Motor neuron (in vitro differentiated cells): Measurements from ENCODE around the gene KRTAP4-2. TPM values are rescaled to one million over a fixed set of nuclear protein-coding genes. Genes with fewer than 3 reads are reported as not detected.

Experiments
- total RNA-seq, 8 experiments: library from RNA; unstranded; fragments of 300-600 nt; gene quantifications; 2 replicates each; pipeline versions ENCODE4 v1.2.3 to v1.2.4, GENCODE V29; 2022

KRTAP4-2 gene
- total RNA-seq, 8 experiments from 2014 or later: not detected

Other genes with a start within 250 kb of the KRTAP4-2 start
- gene KRT23, start 240.6 kb downstream of the KRTAP4-2 start, total RNA-seq: 1 to 10 TPM in 1 of 8 experiments, under 1 TPM in 2, not detected in 5; 0.36 to 1.2 (median 0.66) TPM
- gene KRT39, start 211.3 kb downstream of the KRTAP4-2 start, total RNA-seq: under 1 TPM in 1 of 8 experiments, not detected in 7; 0.59 TPM
- gene KRT40, start 193.9 kb downstream of the KRTAP4-2 start, total RNA-seq: under 1 TPM in 1 of 8 experiments, not detected in 7; 0.19 TPM
- gene KRTAP3-3, start 184.1 kb downstream of the KRTAP4-2 start, total RNA-seq: under 1 TPM in 2 of 8 experiments, not detected in 6; 0.33 to 0.47 TPM
- gene KRTAP3-2, start 178.3 kb downstream of the KRTAP4-2 start, total RNA-seq: 1 to 10 TPM in 1 of 8 experiments, under 1 TPM in 1, not detected in 6; 0.47 to 1.0 TPM
- not detected for gene KRTAP3-1, start 169.1 kb downstream of the KRTAP4-2 start, total RNA-seq
- gene KRTAP1-5, start 151.0 kb downstream of the KRTAP4-2 start, total RNA-seq: not detected
- not detected for gene KRTAP1-4, start 148.0 kb downstream of the KRTAP4-2 start, total RNA-seq
- gene KRTAP1-3, start 143.3 kb downstream of the KRTAP4-2 start, total RNA-seq: under 1 TPM in 4 of 8 experiments, not detected in 4; 0.25 to 0.56 (median 0.46) TPM
- not detected for gene KRTAP1-1, start 136.8 kb downstream of the KRTAP4-2 start, total RNA-seq
- under 1 TPM in 1 of 8 experiments, not detected in 7; 0.71 TPM for gene KRTAP2-1, start 130.9 kb downstream of the KRTAP4-2 start, total RNA-seq
- not detected for gene KRTAP2-2, start 123.0 kb downstream of the KRTAP4-2 start, total RNA-seq
- gene KRTAP2-3, start 118.1 kb downstream of the KRTAP4-2 start, total RNA-seq: under 1 TPM in 1 of 8 experiments, not detected in 7; 0.33 TPM
- gene KRTAP2-4, start 112.3 kb downstream of the KRTAP4-2 start, total RNA-seq: not detected
- gene KRTAP4-7, start 94.1 kb downstream of the KRTAP4-2 start, total RNA-seq: under 1 TPM in 1 of 8 experiments, not detected in 7; 0.52 TPM
- under 1 TPM in 2 of 8 experiments, not detected in 6; 0.25 to 0.33 TPM for gene KRTAP4-8, start 80.1 kb downstream of the KRTAP4-2 start, total RNA-seq
- gene KRTAP4-16, start 76.0 kb downstream of the KRTAP4-2 start, total RNA-seq: under 1 TPM in 1 of 8 experiments, not detected in 7; 0.47 TPM
- under 1 TPM in 3 of 8 experiments, not detected in 5; 0.33 to 0.41 (median 0.38) TPM for gene KRTAP4-9, start 72.8 kb downstream of the KRTAP4-2 start, total RNA-seq
- gene KRTAP4-11, start 59.8 kb downstream of the KRTAP4-2 start, total RNA-seq: under 1 TPM in 2 of 8 experiments, not detected in 6; 0.18 to 0.38 TPM
- gene KRTAP4-12, start 54.0 kb downstream of the KRTAP4-2 start, total RNA-seq: under 1 TPM in 2 of 8 experiments, not detected in 6; 0.38 to 0.41 TPM
- under 1 TPM in 2 of 8 experiments, not detected in 6; 0.17 to 0.47 TPM for gene KRTAP4-6, start 37.7 kb downstream of the KRTAP4-2 start, total RNA-seq
- not detected for gene KRTAP4-5, start 28.4 kb downstream of the KRTAP4-2 start, total RNA-seq
- under 1 TPM in 1 of 8 experiments, not detected in 7; 0.18 TPM for gene KRTAP4-4, start 17.5 kb downstream of the KRTAP4-2 start, total RNA-seq
- not detected for gene KRTAP4-3, start 10.0 kb downstream of the KRTAP4-2 start, total RNA-seq
- not detected for gene KRTAP4-1, start 6.7 kb upstream of the KRTAP4-2 start, total RNA-seq
- gene KRTAP9-1, start 11.7 kb upstream of the KRTAP4-2 start, total RNA-seq: not detected
- gene KRTAP9-2, start 48.4 kb upstream of the KRTAP4-2 start, total RNA-seq: under 1 TPM in 1 of 8 experiments, not detected in 7; 0.85 TPM
- gene KRTAP9-3, start 54.2 kb upstream of the KRTAP4-2 start, total RNA-seq: under 1 TPM in 1 of 8 experiments, not detected in 7; 0.21 TPM
- gene KRTAP9-8, start 59.8 kb upstream of the KRTAP4-2 start, total RNA-seq: not detected
- not detected for gene KRTAP9-4, start 71.5 kb upstream of the KRTAP4-2 start, total RNA-seq
- under 1 TPM in 1 of 8 experiments, not detected in 7; 0.28 TPM for gene KRTAP9-9, start 77.2 kb upstream of the KRTAP4-2 start, total RNA-seq
- gene KRTAP9-6, start 87.2 kb upstream of the KRTAP4-2 start, total RNA-seq: not detected
- gene KRTAP9-7, start 97.5 kb upstream of the KRTAP4-2 start, total RNA-seq: under 1 TPM in 1 of 8 experiments, not detected in 7; 0.45 TPM
- gene KRTAP29-1, start 124.6 kb upstream of the KRTAP4-2 start, total RNA-seq: under 1 TPM in 1 of 8 experiments, not detected in 7; 0.57 TPM
- under 1 TPM in 4 of 8 experiments, not detected in 4; 0.17 to 1.00 (median 0.27) TPM for gene KRTAP16-1, start 131.1 kb upstream of the KRTAP4-2 start, total RNA-seq
- under 1 TPM in 1 of 8 experiments, not detected in 7; 0.57 TPM for gene KRTAP17-1, start 137.5 kb upstream of the KRTAP4-2 start, total RNA-seq
- gene KRT33A, start 172.6 kb upstream of the KRTAP4-2 start, total RNA-seq: not detected
- under 1 TPM in 1 of 8 experiments, not detected in 7; 0.13 TPM for gene KRT33B, start 191.6 kb upstream of the KRTAP4-2 start, total RNA-seq
- gene KRT34, start 204.1 kb upstream of the KRTAP4-2 start, total RNA-seq: under 1 TPM in 2 of 8 experiments, not detected in 6; 0.14 TPM
- gene KRT31, start 219.4 kb upstream of the KRTAP4-2 start, total RNA-seq: under 1 TPM in 2 of 8 experiments, not detected in 6; 0.32 to 0.38 TPM
- gene KRT37, start 246.4 kb upstream of the KRTAP4-2 start, total RNA-seq: under 1 TPM in 3 of 8 experiments, not detected in 5; 0.05 to 0.41 (median 0.33) TPM